ENCODE data around the gene RPTN.

Gene RPTN

GRCh38 chr1:152159144-152159543, at the start of gene RPTN:
RPTN (minus strand) TSS chr1:152159228; CDS start chr1:152157889, 1,339 bp downstream.
- TF ChIP-seq CTCF (IDR thresholded peaks at IDR 0.05; ENCODE audit: extremely low read depth, missing control alignments), result no peak
- DNase-seq (ENCODE audit: low spot score), result no peak

DNA sequence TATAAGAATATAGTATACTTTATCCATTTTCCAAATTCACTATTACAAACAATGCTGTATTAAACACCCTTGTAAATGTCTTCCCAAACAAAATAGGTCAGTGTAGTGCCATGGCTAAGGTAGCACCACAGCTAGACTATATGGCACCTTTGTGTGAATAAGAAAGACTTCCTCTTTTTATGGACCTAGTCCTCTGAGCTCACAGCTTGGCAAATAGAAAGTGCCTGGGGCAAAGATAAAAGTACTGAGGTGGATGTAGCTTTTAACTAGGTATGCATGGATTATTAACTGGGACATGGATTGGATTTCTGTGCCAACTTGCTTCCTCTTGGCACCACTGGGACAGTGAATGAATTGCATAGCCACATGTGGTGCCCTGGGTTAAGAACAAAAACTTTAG, 40.0 kb upstream of the RPTN start:
- DNase-seq (ENCODE audit: low spot score), result no peak
- no peak for TF ChIP-seq CTCF (IDR thresholded peaks at IDR 0.05; ENCODE audit: extremely low read depth, missing control alignments)

DNA sequence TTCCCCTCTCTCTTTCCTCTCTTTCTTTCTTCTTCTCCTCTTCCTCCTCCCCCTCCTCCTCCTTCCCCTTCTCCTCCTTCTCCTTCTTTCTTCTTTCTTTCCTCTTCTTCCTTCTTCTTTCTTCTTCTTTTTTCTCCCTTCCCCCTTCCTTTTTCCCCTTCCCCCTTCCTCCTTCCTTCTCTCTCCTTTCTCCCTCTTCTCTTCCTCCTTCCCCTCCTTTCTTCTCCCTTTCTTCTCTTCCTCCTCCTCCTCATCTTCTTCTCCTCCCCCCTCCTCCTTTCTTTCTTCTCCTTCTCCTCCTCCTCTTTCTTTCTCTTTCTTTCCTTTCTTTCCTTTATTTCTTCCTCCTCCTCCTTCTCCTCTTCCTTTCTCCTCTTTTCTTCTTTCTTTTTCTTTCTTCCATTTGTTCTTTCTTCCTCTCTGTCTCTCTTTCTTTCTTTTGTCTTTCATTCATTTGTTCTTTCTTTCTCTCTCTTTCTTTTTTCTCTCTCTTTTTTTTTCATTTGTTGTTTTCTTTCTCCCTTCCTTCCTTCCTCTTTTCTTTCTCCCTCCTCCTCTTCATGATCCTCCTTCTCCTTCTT, 38.4 kb upstream of the RPTN start:
- no peak for TF ChIP-seq CTCF (IDR thresholded peaks at IDR 0.05; ENCODE audit: extremely low read depth, missing control alignments)

GRCh38 chr1:152191711-152192110, 32.7 kb upstream of the RPTN start:
- TF ChIP-seq CTCF (IDR thresholded peaks at IDR 0.05; ENCODE audit: extremely low read depth, missing control alignments), result no peak
- no peak for DNase-seq (ENCODE audit: low spot score)

More for the DNA sequence above, 38.4 kb upstream of the RPTN start:
- no peak for DNase-seq (ENCODE audit: low spot score)

DNA sequence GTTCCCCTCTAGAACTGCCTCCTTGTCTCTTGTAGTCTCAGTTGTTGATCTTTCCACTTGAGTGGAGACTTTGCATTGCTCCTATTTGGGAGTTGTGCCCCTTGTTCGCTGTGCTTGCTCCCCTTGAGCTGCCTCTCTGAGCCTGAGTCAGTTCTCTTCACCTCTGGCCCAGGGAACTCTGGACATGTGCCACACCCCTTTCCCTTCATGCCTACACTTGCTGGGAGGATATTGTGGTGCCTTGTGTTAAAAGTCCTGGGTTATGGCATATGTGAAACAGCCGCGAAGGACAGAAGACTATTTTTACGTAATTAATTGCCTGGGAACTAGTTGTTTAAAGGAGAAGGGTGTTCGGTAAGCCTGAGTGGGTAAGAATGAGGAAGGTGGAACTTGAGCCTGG, 32.2 kb upstream of the RPTN start:
- no peak for DNase-seq (ENCODE audit: low spot score)
- TF ChIP-seq CTCF (IDR thresholded peaks at IDR 0.05; ENCODE audit: extremely low read depth, missing control alignments), result no peak

DNA sequence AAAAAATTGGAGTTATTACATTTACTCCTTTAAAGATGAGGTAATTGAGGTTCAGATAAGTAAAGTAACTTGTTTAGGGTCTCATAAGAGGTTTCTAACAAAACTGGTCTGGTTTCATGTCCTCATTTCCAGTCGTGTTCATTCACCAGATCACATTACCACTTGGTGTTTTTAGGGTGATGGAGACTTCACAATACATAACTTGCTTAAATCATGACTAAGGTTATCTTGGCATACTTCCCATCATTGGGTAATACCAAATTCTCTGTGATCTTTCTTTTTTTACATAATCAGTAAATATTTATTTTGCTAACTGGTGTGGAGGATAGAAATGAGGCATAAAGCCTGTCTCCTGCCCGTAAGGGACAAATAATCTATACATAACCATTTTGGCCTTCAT, 31.6 kb upstream of the RPTN start:
- DNase-seq (ENCODE audit: low spot score), result no peak
- TF ChIP-seq CTCF (IDR thresholded peaks at IDR 0.05; ENCODE audit: extremely low read depth, missing control alignments), result no peak

- peak; percentile 81 for DNase-seq (ENCODE audit: low spot score)
Measured at GRCh38 chr1:152189657-152190442, 30.8 kb upstream of the RPTN start.

More at GRCh38 chr1:152189657-152190442, 30.8 kb upstream of the RPTN start:
- peak; percentile 40 for TF ChIP-seq CTCF (IDR thresholded peaks at IDR 0.05; ENCODE audit: extremely low read depth, missing control alignments)
